MM.1S (cell line): ENCODE data around the gene COL24A1.

Experiments
- EZH2 ChIP-seq: fragments of 300-600 bp; sonication (generic); optimal IDR thresholded peaks from 2 replicates; pipeline ENCODE3; 2017; ENCODE audit warnings: low read depth, mild to moderate bottlenecking, antibody characterized with exemption, low read length, mixed read lengths
- TF ChIP-seq, protein P1 (sequence below): fragments of 300-600 bp; sonication (generic); IDR thresholded peaks from 2 replicates; pipeline ENCODE4 v1.5.1; 2016; ENCODE audit warnings: antibody characterized with exemption, low read length, mixed read lengths

DNA sequence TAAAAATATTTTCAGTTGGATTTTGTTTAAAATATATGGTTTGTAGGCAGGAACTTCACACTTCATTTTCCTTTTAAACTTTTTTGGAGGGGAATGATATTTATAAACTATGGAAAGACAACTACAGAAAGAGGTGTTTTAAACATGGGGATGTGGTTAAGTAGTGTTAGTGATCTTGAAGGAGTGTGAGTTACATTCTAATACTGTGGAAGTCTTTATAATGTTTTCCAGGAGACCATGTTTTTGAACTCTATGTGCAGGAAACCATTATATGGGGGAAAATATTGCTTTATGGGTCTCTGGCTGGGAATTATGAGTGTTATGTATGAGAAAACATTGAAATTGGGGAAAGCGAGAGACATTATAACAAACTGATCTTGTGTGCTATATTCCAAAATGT lies 35.8 kb upstream of the COL24A1 start:
- TF ChIP-seq, protein P1, sequence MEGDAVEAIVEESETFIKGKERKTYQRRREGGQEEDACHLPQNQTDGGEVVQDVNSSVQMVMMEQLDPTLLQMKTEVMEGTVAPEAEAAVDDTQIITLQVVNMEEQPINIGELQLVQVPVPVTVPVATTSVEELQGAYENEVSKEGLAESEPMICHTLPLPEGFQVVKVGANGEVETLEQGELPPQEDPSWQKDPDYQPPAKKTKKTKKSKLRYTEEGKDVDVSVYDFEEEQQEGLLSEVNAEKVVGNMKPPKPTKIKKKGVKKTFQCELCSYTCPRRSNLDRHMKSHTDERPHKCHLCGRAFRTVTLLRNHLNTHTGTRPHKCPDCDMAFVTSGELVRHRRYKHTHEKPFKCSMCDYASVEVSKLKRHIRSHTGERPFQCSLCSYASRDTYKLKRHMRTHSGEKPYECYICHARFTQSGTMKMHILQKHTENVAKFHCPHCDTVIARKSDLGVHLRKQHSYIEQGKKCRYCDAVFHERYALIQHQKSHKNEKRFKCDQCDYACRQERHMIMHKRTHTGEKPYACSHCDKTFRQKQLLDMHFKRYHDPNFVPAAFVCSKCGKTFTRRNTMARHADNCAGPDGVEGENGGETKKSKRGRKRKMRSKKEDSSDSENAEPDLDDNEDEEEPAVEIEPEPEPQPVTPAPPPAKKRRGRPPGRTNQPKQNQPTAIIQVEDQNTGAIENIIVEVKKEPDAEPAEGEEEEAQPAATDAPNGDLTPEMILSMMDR, result no peak
- no peak for TF ChIP-seq EZH2
